Measurements from ENCODE around the gene C11orf58.

The C11orf58 gene

DNA sequence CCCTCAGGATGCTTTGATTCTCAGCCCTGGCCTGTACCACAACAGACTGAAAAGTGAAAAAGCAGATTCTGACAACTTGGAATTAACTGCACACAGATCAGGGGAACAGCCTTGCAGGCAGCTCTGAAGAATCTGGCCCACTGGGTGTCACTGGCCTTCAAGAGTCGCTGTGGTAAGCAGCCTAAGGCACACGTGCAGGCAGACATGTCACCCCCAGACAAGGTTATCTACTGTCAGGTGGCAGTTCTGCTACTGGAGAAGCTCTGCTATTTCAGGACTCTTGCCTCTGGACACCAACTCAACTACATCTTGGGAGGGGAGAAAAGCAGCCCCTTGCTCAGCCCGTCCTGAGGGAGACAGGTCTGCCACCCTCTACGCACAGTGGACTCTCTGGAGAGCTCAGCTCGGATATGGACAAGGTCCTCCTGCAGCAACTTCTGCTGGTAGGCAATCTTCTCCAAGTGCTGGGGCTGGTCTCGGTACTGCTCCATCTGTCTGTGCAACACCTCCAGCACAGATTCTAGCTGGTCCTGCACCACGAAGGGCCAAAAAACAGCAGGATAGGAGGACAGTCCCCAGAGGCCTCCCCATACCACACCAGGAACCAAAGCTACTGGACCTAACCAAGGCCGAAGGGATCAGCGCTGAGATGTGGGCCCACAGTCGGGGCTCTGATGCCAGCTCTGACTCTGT lies 63.0 kb downstream of the C11orf58 start:
- DNase-seq (ENCODE audit: low read depth, low spot score), result no peak

- DNase-seq (ENCODE audit: low read depth, low spot score), result no peak
Measured at GRCh38 chr11:16804104-16804947, 65.9 kb downstream of the C11orf58 start.

DNA sequence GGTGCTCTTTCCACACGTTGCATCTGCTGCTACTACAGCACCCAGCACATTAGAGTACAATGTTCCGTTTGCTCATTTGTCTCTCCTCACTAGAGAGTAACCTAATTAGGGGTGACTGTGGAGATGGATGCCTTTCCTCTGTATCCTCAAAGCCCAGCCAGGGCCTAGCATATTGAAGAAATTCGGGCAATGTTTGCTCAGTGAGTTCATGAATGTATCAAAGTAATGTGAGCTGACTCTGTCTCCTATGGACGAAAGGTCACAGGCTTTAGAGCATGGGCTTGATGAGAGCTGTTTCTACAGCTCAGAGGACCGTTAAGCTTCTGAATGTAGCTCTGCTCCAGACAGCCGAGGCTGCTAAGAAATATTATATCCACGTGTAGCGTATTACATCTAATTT lies 67.5 kb downstream of the C11orf58 start:
- DNase-seq (ENCODE audit: low read depth, low spot score), result no peak

- DNase-seq (ENCODE audit: low read depth, low spot score), result no peak
Measured at GRCh38 chr11:16806791-16807190, 68.3 kb downstream of the C11orf58 start.

GRCh38 chr11:16807306-16807705 lies 68.9 kb downstream of the C11orf58 start:
- no peak for DNase-seq (ENCODE audit: low read depth, low spot score)
